DOHH2 (cell line): ENCODE results near the gene KCTD5.
"Not testable (repeated sequence)": the region's sequence is repeated elsewhere in the genome, so short reads cannot be mapped to it uniquely, and the experiment has no call there.

Source experiments
- H3F3A ChIP-seq: fragments of 200-600 bp; sonication (generic), shearing (Covaris generic); 2 replicates; pipeline ENCODE4 v1.6.0; 2016; ENCODE audit warnings: antibody characterized with exemption, mild to moderate bottlenecking; ENCODE audit not compliant: control insufficient read depth, insufficient read depth
- H3K27ac ChIP-seq: fragments of 200-600 bp; sonication (generic); 2 replicates; pipeline ENCODE4 v1.5.1; 2014; ENCODE audit warnings: low read depth, mild to moderate bottlenecking, low read length, moderate library complexity
- H3K27me3 ChIP-seq: fragments of 200-600 bp; sonication (generic); 2 replicates; pipeline ENCODE4 v1.6.1; 2014; ENCODE audit warnings: mild to moderate bottlenecking, low read length, mixed read lengths; ENCODE audit not compliant: control insufficient read depth
- H3K36me3 ChIP-seq: fragments of 200-600 bp; sonication (generic); 2 replicates; pipeline ENCODE4 v1.6.1; 2014; ENCODE audit warnings: mild to moderate bottlenecking, low read length, moderate library complexity, mixed read lengths; ENCODE audit not compliant: control insufficient read depth
- H3K4me1 ChIP-seq: fragments of 200-600 bp; sonication (generic); 2 replicates; pipeline ENCODE4 v1.6.1; 2014; ENCODE audit warnings: mild to moderate bottlenecking, low read length, mixed read lengths; ENCODE audit not compliant: control insufficient read depth
- H3K4me2 ChIP-seq: fragments of 200-600 bp; sonication (generic); 2 replicates; pipeline ENCODE4 v1.6.0; 2014; ENCODE audit warnings: mild to moderate bottlenecking, low read length, moderate library complexity
- H3K4me3 ChIP-seq: fragments of 200-600 bp; sonication (generic); 2 replicates; pipeline ENCODE4 v1.5.1; 2014; ENCODE audit warnings: mild to moderate bottlenecking, low read length, mixed read lengths
- H3K79me2 ChIP-seq: fragments of 200-600 bp; sonication (generic); 2 replicates; pipeline ENCODE4 v1.6.1; 2014; ENCODE audit warnings: mild to moderate bottlenecking, low read length, mixed read lengths; ENCODE audit not compliant: control insufficient read depth
- H3K9me2 ChIP-seq: fragments of 200-600 bp; sonication (generic); replicated peaks from 2 replicates; pipeline ENCODE4 v1.6.1; 2014; ENCODE audit warnings: mild to moderate bottlenecking, low read length, mixed read lengths; ENCODE audit not compliant: control insufficient read depth
- H3K9me3 ChIP-seq: fragments of 200-600 bp; sonication (generic); 2 replicates; pipeline ENCODE4 v1.6.1; 2014; ENCODE audit warnings: antibody characterized with exemption, low read length, mixed read lengths; ENCODE audit not compliant: control insufficient read depth, insufficient read depth
- H4K20me1 ChIP-seq: fragments of 200-600 bp; sonication (generic); 2 replicates; pipeline ENCODE4 v1.6.0; 2014; ENCODE audit warnings: low read depth, mild to moderate bottlenecking, antibody characterized with exemption, low read length, moderate library complexity; ENCODE audit not compliant: control insufficient read depth, insufficient read depth
- TF ChIP-seq, protein P1 (sequence below): fragments of 200-600 bp; sonication (generic); IDR thresholded peaks from one replicate; pipeline ENCODE4 v1.5.1; 2014; ENCODE audit warnings: antibody characterized with exemption, mild to moderate bottlenecking, low read depth, low read length; ENCODE audit not compliant: poor library complexity, severe bottlenecking

Gene KCTD5

DNA sequence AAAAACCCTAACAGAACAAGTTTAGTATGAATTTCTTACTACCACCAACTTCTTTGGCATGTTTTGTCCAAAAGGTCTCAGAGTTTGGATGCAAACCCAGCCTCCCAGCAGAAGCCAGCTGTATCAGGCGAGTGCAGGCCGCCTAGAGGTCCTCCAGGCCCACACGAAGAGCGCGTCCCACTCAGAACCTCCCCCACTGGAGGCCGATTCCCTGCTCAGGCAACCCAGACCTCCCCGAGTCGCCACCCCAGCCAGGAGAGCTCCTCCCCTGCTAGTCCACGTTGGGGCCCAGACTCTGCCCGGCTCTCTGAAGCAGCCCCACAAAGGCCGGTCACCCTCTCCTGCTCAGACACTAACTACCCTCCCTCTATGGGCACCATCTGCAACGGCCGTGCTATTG lies 28.4 kb upstream of the KCTD5 start:
- H3K4me3 ChIP-seq, H3F3A ChIP-seq, H3K9me2 ChIP-seq, H3K27ac ChIP-seq, H3K9me3 ChIP-seq, H3K27me3 ChIP-seq, H3K4me1 ChIP-seq, H3K4me2 ChIP-seq, H3K79me2 ChIP-seq, H3K36me3 ChIP-seq, H4K20me1 ChIP-seq: not testable (repeated sequence)

DNA sequence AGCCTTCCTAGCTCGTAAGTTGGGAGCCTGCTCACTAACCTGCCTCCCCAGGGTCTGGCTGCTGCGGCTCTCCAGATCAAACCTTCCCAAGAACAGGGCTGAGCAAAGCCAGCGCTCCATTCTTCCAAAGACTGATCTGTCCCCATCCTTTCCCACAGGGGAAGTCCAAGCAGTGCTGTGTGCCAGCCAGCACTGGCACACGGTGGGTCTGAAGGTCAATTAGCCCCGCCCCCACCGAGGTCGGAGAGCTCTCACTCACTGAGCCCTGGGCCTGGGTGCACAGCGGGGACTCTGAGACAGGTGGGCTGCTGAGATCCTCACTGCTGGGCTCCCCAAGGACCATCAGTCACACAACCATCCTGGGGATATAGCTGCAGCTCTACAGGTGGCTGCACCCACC lies 27.4 kb upstream of the KCTD5 start:
- not testable (repeated sequence) for H3K27me3 ChIP-seq, H3K9me3 ChIP-seq, H3K79me2 ChIP-seq, H3K4me3 ChIP-seq, H3K36me3 ChIP-seq, H3K9me2 ChIP-seq, H3K4me2 ChIP-seq, H3F3A ChIP-seq, H3K4me1 ChIP-seq, H3K27ac ChIP-seq, H4K20me1 ChIP-seq

DNA sequence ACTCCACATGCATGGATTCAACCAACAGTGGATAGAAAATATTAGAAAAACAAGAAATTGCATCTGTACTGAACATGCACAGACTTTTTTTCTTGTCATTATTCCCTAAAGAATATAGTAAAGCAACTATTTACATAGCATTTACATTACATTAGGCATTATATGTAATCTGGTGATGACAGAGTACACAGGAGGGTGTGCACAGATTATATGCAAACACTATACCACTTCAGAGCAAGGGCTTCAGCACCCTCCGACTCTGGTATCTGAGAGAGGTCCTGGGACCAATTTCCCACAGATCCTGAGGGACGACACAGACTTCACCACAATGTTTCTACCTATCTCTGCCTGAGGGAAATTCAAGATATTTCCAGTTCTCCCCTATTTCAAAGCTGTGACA lies 25.3 kb upstream of the KCTD5 start:
- no peaks in the 10 kb centered on the region for H3K36me3 ChIP-seq
- TF ChIP-seq, protein P1, sequence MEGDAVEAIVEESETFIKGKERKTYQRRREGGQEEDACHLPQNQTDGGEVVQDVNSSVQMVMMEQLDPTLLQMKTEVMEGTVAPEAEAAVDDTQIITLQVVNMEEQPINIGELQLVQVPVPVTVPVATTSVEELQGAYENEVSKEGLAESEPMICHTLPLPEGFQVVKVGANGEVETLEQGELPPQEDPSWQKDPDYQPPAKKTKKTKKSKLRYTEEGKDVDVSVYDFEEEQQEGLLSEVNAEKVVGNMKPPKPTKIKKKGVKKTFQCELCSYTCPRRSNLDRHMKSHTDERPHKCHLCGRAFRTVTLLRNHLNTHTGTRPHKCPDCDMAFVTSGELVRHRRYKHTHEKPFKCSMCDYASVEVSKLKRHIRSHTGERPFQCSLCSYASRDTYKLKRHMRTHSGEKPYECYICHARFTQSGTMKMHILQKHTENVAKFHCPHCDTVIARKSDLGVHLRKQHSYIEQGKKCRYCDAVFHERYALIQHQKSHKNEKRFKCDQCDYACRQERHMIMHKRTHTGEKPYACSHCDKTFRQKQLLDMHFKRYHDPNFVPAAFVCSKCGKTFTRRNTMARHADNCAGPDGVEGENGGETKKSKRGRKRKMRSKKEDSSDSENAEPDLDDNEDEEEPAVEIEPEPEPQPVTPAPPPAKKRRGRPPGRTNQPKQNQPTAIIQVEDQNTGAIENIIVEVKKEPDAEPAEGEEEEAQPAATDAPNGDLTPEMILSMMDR = no peak
- H3K4me2 ChIP-seq = no peak overlapping the region

DNA sequence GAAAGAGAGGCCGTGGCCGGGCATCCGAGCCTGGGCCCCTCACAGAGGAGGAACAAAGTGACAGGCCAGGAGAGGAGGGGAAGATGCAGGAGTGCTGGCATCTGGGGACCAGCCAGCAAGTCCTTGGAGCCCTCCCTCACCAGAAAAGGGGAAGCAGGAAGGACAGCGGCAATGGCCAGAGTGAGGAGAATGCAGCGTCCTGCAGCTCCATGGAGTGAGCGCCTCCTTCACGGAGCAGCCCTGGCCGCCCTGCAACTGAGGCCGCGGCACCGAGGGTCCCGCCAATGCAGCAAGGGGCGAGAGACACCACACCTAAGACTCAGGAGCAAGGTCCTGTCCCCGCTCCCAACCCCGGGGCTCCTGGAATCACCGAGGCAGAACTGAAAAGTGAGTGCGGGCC lies 24.5 kb upstream of the KCTD5 start:
- H3K79me2 ChIP-seq, H3K36me3 ChIP-seq, H3K9me2 ChIP-seq, H3K27me3 ChIP-seq, H3K4me2 ChIP-seq, H3K4me1 ChIP-seq, H3K27ac ChIP-seq, H3F3A ChIP-seq, H3K9me3 ChIP-seq, H3K4me3 ChIP-seq, H4K20me1 ChIP-seq: not testable (repeated sequence)

More for the DNA sequence above, 25.3 kb upstream of the KCTD5 start:
- Histone ChIP-seq H3F3A (no peaks in the 10 kb centered on the region), H3K9me2 (no peaks in the 10 kb centered on the region), H3K27ac (no peak overlapping the region), H3K27me3 (peaks cover 7% of the 10 kb centered on the region), H3K4me1 (no peaks in the 10 kb centered on the region), H3K79me2 (no peaks in the 10 kb centered on the region), H3K4me3 (no peak overlapping the region), H4K20me1 (no peaks in the 10 kb centered on the region), H3K9me3 (no peaks in the 10 kb centered on the region)

DNA sequence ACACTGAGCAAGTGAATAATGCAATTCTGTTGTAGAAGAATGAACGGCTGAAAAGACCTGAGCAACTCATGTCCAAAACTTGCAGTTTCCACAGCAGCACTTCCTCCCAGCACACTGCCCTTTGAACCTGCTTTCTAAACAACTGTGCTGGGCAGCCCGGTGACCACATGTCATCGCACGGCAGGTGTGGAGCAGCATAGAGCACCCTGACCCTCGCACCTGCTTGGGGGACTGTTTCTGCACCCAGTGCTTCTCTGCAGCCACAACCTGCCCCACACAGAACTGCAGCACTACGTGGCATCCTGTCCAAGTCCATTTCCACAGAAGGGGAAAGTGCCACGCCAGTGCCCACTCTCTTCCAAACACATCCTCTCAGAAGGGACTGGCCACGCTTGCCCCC lies 22.8 kb upstream of the KCTD5 start:
- H3K79me2 ChIP-seq, H3K9me3 ChIP-seq, H3K4me1 ChIP-seq, H3K36me3 ChIP-seq, H4K20me1 ChIP-seq, H3K9me2 ChIP-seq, H3K4me2 ChIP-seq, H3F3A ChIP-seq, H3K27ac ChIP-seq, H3K4me3 ChIP-seq, H3K27me3 ChIP-seq: not testable (repeated sequence)

DNA sequence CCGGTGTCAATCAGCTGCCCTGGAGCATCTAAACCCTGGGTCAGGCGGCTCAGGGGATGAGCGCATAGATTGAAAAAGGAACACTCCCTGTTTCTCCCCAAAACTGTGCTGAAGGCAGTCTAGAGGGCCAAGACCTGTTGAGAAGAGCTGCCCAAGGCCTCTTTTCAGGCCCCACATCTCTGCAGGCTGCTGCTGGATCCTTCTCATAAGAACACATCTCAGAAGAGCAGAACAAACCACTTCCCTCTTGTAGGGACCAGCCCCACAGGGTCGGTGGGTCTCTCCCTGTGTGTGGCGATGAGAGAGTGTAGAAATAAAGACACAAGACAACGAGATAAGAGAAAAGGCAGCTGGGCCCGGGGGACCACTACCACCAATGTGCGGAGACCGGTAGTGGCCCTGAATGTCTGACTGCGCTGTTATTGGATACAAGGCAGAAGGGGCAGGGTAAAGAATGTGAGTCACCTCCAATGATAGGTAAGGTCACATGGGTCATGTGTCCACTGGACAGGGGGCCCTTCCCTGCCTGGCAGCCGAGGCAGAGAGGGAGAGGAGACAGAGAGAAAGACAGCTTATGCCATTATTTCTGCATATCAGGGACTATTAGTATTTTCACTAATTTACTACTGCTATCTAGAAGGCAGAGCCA lies 22.2 kb upstream of the KCTD5 start:
- not testable (repeated sequence) for H3K27me3 ChIP-seq, H3K27ac ChIP-seq, H3K4me3 ChIP-seq, H3K36me3 ChIP-seq, H3K4me2 ChIP-seq, H3F3A ChIP-seq, H3K4me1 ChIP-seq, H3K9me3 ChIP-seq, H3K79me2 ChIP-seq, H4K20me1 ChIP-seq, H3K9me2 ChIP-seq
